GM06990 (cell line): Measurements from ENCODE around the gene DDX42.

Experiments used
- DNase-seq: peaks from one replicate; pipeline ENCODE4 v3.0.0-alpha.2; 2011; ENCODE audit not compliant: insufficient read length; ENCODE audit errors: extremely low read depth
- H3K27me3 ChIP-seq: replicated peaks from 2 replicates; pipeline ENCODE4 v1.6.0; 2011; ENCODE audit warnings: low read length; ENCODE audit not compliant: control insufficient read depth, insufficient read depth
- H3K36me3 ChIP-seq: 2 replicates; pipeline ENCODE4 v1.5.1; 2011; ENCODE audit warnings: low read length; ENCODE audit not compliant: control insufficient read depth, insufficient read depth
- H3K4me3 ChIP-seq: replicated peaks from 2 replicates; pipeline ENCODE4 v1.5.1; 2011; ENCODE audit warnings: low read depth, mild to moderate bottlenecking, control low read depth, low read length
- CTCF ChIP-seq: IDR thresholded peaks from 2 replicates; pipeline ENCODE4 v1.5.1; 2011; ENCODE audit warnings: low read length, control low read depth, mild to moderate bottlenecking, inconsistent platforms; ENCODE audit not compliant: insufficient read depth, poor library complexity, severe bottlenecking

The DDX42 gene

DNA sequence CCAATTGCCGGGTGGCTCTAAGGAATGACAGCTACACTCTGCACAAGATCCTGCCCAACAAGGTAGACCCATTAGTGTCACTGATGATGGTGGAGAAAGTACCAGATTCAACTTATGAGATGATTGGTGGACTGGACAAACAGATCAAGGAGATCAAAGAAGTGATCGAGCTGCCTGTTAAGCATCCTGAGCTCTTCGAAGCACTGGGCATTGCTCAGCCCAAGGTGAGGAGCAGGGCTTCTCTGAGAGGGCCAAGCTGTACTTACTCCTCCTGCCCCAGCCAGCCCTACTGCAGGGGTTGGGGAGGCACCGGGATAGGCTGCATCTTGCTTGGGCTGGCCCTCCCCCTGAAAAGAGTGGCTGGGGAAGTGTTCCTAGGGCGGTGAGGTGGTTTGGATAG lies 56.3 kb downstream of the DDX42 start:
- Histone ChIP-seq H3K36me3 (peaks cover 54% of the 10 kb centered on the region), H3K27me3 (no peaks in the 10 kb centered on the region), H3K4me3 (no peak overlapping the region)
- no peak for TF ChIP-seq CTCF
- no peak for DNase-seq

DNA sequence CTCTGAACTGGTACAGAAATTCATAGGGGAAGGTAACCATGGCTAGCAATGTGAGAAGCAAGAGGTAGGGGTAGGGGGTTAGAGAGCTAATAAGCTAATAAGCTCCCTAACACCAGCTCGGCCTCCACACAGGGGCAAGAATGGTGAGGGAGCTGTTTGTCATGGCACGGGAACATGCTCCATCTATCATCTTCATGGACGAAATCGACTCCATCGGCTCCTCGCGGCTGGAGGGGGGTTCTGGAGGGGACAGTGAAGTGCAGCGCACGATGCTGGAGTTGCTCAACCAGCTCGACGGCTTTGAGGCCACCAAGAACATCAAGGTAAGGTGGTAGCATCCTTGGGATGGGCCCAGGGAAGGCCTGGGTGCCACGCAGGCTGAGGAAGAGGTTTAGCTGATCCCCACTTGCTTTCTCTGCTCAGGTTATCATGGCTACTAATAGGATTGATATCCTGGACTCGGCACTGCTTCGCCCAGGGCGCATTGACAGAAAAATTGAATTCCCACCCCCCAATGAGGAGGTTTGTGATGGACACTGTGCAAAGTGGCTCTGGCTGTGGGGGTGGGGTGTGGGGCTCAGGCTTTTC lies 57.0 kb downstream of the DDX42 start:
- H3K27me3 ChIP-seq = no peaks in the 10 kb centered on the region
- no peak overlapping the region for H3K4me3 ChIP-seq
- TF ChIP-seq CTCF = no peak
- peaks cover 53% of the 10 kb centered on the region for H3K36me3 ChIP-seq
- DNase-seq = no peak

GRCh38 chr17:63831505-63831904 lies 57.5 kb downstream of the DDX42 start:
- no peak overlapping the region for H3K4me3 ChIP-seq
- no peak for TF ChIP-seq CTCF
- no peak for DNase-seq
- H3K36me3 ChIP-seq = peaks cover 53% of the 10 kb centered on the region
- H3K27me3 ChIP-seq = no peaks in the 10 kb centered on the region

GRCh38 chr17:63832014-63832413 lies 58.0 kb downstream of the DDX42 start:
- TF ChIP-seq CTCF = no peak
- no peak for DNase-seq
- H3K27me3 ChIP-seq = no peaks in the 10 kb centered on the region
- peaks cover 57% of the 10 kb centered on the region for H3K36me3 ChIP-seq
- no peak overlapping the region for H3K4me3 ChIP-seq

DNA sequence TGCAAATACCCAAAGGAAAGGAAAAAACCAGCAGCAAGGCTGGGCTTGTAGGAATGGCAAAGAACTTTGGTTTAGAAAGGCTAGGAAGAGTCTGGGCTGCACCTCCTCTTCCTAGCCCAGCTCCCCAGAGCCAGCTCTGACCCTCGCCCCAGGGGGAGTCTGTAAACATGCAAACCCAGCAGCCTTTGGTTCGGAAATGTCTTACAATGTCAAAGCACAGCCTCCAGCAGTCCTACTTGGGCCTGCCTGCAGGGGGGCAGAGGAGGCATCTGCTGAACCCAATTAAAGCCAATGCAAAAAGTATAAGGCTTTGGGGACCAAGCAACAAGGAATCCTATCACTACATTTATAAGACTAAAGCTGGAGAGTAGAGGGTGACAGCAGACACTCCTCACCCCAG lies 58.5 kb downstream of the DDX42 start:
- no peak for TF ChIP-seq CTCF
- Histone ChIP-seq H3K36me3 (peaks cover 59% of the 10 kb centered on the region), H3K4me3 (no peak overlapping the region), H3K27me3 (no peaks in the 10 kb centered on the region)
- DNase-seq = no peak
